Breast epithelium (tissue), 3 donors: ENCODE data around the gene PLP1.
"Not testable (repeated sequence)": the region's sequence is repeated elsewhere in the genome, so short reads cannot be mapped to it uniquely, and the experiment has no call there.

Experiments used
- POLR2A ChIP-seq: fragments of 450-650 bp; IDR thresholded peaks from one replicate; pipeline ENCODE4 v1.6.1; 2016; ENCODE audit warnings: antibody characterized with exemption, mild to moderate bottlenecking, moderate library complexity
- POLR2AphosphoS5 ChIP-seq, 3 donors: sonication (generic); formaldehyde crosslinking; IDR thresholded peaks; one replicate each; pipeline ENCODE4 v1.6.1; 2017; ENCODE audit warnings: antibody characterized with exemption in 3 of 3

GRCh38 chrX:103817101-103817500 is 40.5 kb downstream of the PLP1 start:
- TF ChIP-seq POLR2A; POLR2AphosphoS5 (IDR thresholded peaks at IDR 0.05): not testable (repeated sequence)
